Epidermal melanocyte (primary cell): ENCODE measurements around the gene DZIP3.
"Not testable (repeated sequence)": the region's sequence is repeated elsewhere in the genome, so short reads cannot be mapped to it uniquely, and the experiment has no call there.

ENCODE experiments used
- DNase-seq: peaks from one replicate; pipeline ENCODE4 v3.0.0; 2011; ENCODE audit warnings: low spot score; ENCODE audit not compliant: insufficient read length

DZIP3 gene

GRCh38 chr3:108673988-108674661 is 84.6 kb downstream of the DZIP3 start:
- no peak for DNase-seq

- no peak for DNase-seq
Observed at GRCh38 chr3:108677811-108678210, 88.3 kb downstream of the DZIP3 start.

DNA sequence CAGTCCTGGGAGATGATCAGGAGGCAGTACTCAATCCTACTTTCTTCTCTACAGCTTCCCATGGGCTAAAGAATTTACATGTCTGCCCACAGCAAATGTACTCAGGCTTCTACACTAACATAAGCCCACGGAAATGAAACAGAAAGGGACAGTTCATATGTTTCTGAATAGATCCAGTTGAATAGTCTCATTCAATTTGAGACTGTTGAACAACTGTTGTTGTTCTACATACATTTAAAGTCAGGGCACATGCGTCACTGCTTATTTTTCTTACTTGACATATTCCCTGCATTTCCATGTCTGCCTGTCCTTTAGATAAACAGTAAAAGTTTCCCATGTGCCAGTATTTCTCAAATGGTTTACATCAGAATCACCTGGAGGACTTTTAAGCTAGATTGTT is 102.8 kb downstream of the DZIP3 start:
- DNase-seq, result not testable (repeated sequence)

DNA sequence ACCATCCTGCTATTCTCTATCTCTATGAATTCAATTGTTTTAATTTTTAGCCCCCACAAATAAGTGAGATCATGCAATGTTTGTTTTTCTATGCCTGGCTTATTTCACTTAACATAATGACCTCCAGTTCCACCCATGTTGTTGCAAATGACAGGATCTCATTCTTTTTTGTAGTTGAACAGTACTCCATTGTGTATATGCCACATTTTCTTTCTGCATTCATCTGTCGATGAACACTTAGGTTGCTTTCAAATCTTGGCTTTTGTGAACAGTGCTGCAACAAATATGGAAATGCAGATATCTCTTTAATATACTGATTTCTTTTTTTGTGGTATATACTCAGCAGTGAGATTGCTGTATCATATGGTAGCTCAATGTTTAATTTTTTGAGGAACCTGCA is 108.9 kb downstream of the DZIP3 start:
- DNase-seq, result no peak

- DNase-seq, result no peak
Observed at GRCh38 chr3:108705045-108705444, 115.5 kb downstream of the DZIP3 start.

GRCh38 chr3:108713009-108713516 is 123.5 kb downstream of the DZIP3 start:
- no peak for DNase-seq

- no peak for DNase-seq
Observed at GRCh38 chr3:108713816-108714215, 124.3 kb downstream of the DZIP3 start.

DNA sequence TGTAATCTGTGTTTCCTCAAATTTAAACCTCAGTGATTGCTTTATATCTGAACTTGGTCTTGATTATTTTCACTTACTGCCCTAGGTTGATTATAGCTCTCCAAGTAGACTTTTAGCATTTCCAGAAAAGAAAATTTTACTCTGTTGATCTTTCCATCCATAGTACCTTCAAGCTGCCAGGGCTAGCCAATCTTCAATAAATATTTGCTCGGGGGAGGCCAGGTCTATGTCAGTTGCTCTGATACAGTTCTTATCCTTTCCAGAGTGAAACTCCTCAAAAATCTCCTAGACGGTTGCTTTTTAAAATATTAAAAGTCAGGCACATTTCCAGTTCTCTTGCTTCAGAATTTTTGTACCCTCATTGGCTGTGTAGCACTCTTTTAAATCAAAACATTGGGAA is 128.9 kb downstream of the DZIP3 start:
- DNase-seq, result no peak

DNA sequence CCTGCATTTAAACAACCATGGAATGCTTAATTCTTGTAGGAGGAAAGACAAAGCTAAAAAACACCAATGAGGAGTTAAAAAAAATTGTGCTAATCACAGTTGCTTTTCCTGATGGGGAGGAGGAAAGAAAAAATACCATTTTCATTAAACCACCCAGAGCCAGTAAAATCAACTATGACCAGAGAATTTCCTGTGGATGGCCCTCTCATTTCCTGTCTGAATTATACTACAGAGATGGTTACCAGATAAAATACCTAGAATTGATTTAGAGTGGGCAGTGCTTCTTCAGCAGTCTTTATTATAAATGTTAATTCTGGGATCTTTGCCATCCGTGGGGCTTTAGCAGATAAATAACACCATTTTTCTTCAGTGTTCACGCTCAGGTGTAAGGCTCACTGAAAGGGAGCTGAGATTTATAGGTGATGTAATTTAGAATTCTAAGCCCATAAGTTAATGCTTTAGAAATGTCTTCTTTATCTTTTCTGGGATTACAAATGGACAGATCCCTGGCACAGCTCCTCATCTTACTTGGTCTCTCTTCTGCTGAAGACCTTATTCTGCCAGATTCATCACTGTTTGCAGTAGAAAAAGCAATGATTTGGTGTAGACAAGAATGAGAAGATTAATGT is 129.8 kb downstream of the DZIP3 start:
- DNase-seq, result no peak

DNA sequence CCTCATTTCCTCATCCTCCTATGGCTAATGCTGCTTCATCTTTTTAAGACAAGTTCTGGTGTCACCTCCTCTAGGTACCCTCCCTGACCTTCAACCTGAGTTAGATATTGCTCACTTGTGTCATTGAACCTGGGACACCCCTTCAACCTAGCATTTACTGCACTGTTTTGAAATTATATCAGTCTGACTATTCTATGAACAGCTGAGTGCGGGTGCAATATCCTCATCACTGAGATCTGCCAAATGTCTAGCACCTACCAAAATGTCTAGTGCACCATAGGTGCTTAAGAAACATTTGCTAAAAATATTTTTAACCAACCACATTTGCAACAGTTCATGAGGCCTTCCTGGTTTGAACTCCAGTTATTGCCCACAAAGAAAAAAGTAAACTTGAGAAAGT is 133.2 kb downstream of the DZIP3 start:
- DNase-seq, result no peak

DNA sequence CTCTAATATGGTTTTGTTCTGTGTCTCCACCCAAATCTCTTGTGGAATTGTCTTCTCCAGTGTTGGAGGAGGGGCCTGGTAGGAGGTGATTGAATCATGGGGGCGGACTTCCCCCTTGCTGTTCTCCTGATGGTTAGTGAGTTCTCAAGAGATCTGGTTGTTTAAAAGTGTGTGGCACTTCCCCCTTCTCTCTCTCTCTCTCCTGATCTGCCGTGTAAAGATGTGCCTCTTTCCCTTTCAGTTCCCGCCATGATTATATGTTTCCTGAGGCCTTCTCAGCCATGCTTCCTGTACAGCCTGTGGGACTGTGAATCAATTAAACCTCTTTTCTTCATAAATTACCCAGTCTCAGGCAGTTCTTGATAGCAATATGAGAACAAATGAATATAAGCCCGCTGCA is 134.6 kb downstream of the DZIP3 start:
- DNase-seq, result no peak

GRCh38 chr3:108728105-108728504 is 138.6 kb downstream of the DZIP3 start:
- DNase-seq, result no peak

DNA sequence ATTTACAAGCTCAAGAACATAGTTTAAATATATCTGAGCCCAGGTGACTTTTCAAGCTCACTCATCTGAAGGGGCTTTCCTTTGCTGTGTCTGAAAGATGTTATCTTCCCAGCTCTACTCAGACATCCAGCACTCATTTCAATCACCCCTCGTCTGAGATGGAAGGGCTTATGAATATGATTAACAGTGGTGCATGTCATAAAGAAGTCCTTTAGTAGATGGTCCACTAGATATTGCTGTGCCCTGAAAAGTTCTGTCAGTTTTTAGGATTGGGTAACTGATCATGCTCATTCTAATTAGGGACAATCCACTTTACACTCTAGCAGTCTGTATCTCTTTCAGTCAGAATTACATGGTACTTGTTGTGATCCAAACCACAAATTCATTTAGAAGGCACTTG is 139.4 kb downstream of the DZIP3 start:
- no peak for DNase-seq

DNA sequence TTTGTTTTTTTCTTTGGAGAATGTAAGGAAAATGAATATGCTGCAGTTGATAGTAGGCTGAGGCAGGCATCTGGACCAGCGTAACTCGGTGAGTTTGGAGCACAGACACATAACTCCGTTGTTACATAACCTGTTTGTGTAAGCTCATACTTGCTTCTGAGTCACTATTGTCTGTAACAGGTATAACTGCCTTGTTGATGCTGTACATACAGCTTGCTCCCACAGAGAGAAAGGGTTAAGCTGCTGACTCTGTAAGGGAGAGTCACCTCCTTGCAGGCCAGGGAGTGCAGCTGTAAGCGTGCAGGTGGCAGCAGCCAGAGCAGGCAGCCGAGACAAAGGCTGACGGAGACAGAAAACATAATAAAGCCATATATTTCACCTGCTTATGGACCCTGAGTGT is 147.3 kb downstream of the DZIP3 start:
- no peak for DNase-seq

DNA sequence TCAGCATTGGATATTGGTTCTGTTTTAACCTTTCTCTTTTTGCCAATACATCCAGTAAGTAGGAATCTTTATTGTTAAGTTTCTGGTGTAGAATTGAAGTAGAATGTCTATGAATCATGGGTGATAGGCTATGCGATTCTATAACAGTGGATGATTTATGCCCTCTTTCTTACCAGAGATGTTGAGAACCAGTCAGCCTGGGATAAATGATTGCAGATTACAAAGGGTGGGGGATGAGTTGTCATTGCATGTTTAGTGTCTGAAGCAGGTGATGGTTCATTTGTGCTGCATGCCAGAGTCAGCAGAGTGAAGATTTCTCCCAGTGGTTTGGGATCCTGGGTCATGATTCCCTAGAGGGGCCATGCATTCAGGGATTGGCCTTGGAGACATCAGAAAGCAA is 153.4 kb downstream of the DZIP3 start:
- DNase-seq, result no peak
